Liver (tissue), 9 donors: ENCODE measurements around the gene KAT7. TPM values are rescaled to one million over a fixed set of nuclear protein-coding genes. Genes with fewer than 3 reads are reported as not detected.

Experiments used
- DNase-seq: peaks from one replicate; pipeline ENCODE4 v3.0.0-alpha.2; 2017; ENCODE audit warnings: low spot score
- H3K27ac ChIP-seq, 2 donors: one replicate each; pipeline ENCODE4 v1.7.0; 2013; ENCODE audit warnings: inconsistent platforms in 2 of 2, low read length in 2 of 2, control low read depth in 1 of 2, low read depth in 1 of 2, mild to moderate bottlenecking in 1 of 2
- H3K27me3 ChIP-seq, 4 donors: one replicate each; pipeline versions ENCODE4 v1.6.1 to v1.7.0; 2013; ENCODE audit warnings: low read length in 3 of 4, inconsistent platforms in 1 of 4, mild to moderate bottlenecking in 1 of 4, moderate library complexity in 1 of 4; ENCODE audit not compliant: control insufficient read depth in 4 of 4, insufficient read depth in 4 of 4
- H3K36me3 ChIP-seq, 4 donors: one replicate each; pipeline versions ENCODE4 v1.6.1 to v1.7.0; 2013; ENCODE audit warnings: low read length in 3 of 4, mild to moderate bottlenecking in 3 of 4, low read depth in 1 of 4, moderate library complexity in 1 of 4; ENCODE audit not compliant: control insufficient read depth in 4 of 4, insufficient read depth in 3 of 4
- H3K4me1 ChIP-seq, 4 donors: one replicate each; pipeline versions ENCODE4 v1.6.1 to v1.7.0; 2013; ENCODE audit warnings: low read length in 3 of 4, mild to moderate bottlenecking in 3 of 4, moderate library complexity in 1 of 4; ENCODE audit not compliant: control insufficient read depth in 4 of 4, insufficient read depth in 4 of 4
- H3K4me3 ChIP-seq, 3 donors: one replicate each; pipeline versions ENCODE4 v1.6.1 to v1.7.0; 2013; ENCODE audit warnings: low read length in 3 of 3, control low read depth in 1 of 3, low read depth in 1 of 3, mild to moderate bottlenecking in 1 of 3
- H3K9ac ChIP-seq, 2 donors: one replicate each; pipeline ENCODE4 v1.7.0; 2013; ENCODE audit warnings: low read length in 2 of 2, mild to moderate bottlenecking in 2 of 2, moderate library complexity in 2 of 2, control low read depth in 1 of 2, low read depth in 1 of 2
- H3K9me3 ChIP-seq, 4 donors: one replicate each; pipeline versions ENCODE4 v1.6.1 to v1.7.0; 2013; ENCODE audit warnings: low read length in 3 of 4; ENCODE audit not compliant: control insufficient read depth in 4 of 4
- ATF3 ChIP-seq: IDR thresholded peaks from 2 replicates; pipeline ENCODE4 v1.6.1; 2016; ENCODE audit warnings: antibody characterized with exemption
- CTCF ChIP-seq: fragments of 150-350 bp; IDR thresholded peaks from 2 replicates; pipeline ENCODE4 v1.5.1; 2017; ENCODE audit warnings: improper control_type of control experiment, low read depth, low read length; ENCODE audit not compliant: missing input control
- EGR1 ChIP-seq, 2 donors: IDR thresholded peaks; 2 replicates each; pipeline ENCODE4 v1.6.1; 2016 to 2018; ENCODE audit warnings: antibody characterized with exemption in 2 of 2, low read depth in 2 of 2
- FOXA2 ChIP-seq: IDR thresholded peaks from 2 replicates; pipeline ENCODE4 v1.6.1; 2016; ENCODE audit warnings: antibody characterized with exemption
- HNF4A ChIP-seq, 2 donors: conservative IDR thresholded peaks; 2 replicates each; pipeline ENCODE4 v1.6.1; 2016; ENCODE audit warnings: antibody characterized with exemption in 2 of 2, mild to moderate bottlenecking in 2 of 2
- JUND ChIP-seq, 2 donors: IDR thresholded peaks; 2 replicates each; pipeline ENCODE4 v1.6.1; 2016; ENCODE audit warnings: antibody characterized with exemption in 2 of 2
- RAD21 ChIP-seq, 2 donors: IDR thresholded peaks; 2 replicates each; pipeline ENCODE4 v1.6.1; 2016; ENCODE audit warnings: antibody characterized with exemption in 2 of 2, mild to moderate bottlenecking in 2 of 2
- REST ChIP-seq: IDR thresholded peaks from 2 replicates; pipeline ENCODE4 v1.6.1; 2016; ENCODE audit warnings: antibody characterized with exemption, mild to moderate bottlenecking
- SP1 ChIP-seq: IDR thresholded peaks from 2 replicates; pipeline ENCODE4 v1.6.1; 2018; ENCODE audit warnings: antibody characterized with exemption, mild to moderate bottlenecking
- ZBTB33 ChIP-seq: IDR thresholded peaks from 2 replicates; pipeline ENCODE4 v1.6.1; 2016; ENCODE audit warnings: antibody characterized with exemption
- WGBS: extraction: QIAGEN DNeasy Blood & Tissue Kit; methylation state at CpG from one replicate; pipeline ENCODE4 v1.1.7; 2013; 5-methylcytosine and 5-hydroxymethylcytosine counted together
- polyA plus RNA-seq, 2 donors: library from polyadenylated mRNA; stranded (reverse) in 1 of 2; unstranded in 1 of 2; fragments of 200-250 nt in 1 of 2; fragments of >200 nt in 1 of 2; fragmentation: Nextera tagmentation in 1 of 2; extraction: Ambion mirVana in 1 of 2; gene quantifications; one replicate each; pipeline versions ENCODE4 v1.2.1 to v1.2.3, GENCODE V29; 2013 to 2015
- total RNA-seq, 2 donors: library from RNA; depleted of rRNA; stranded (reverse); fragments of >200 nt; gene quantifications; one replicate each; pipeline ENCODE4 v1.2.3, GENCODE V29; 2014
- donor health status: healthy.
- donor health status: healthy.
- donor health status: healthy.
- donor health status: healthy.
- donor health status: healthy.

The KAT7 gene
- total and polyA plus RNA-seq, 4 donors, result 6.1 to 24.2 (median 12.6) TPM

GRCh38 chr17:49779156-49779738 lies 9.2 kb upstream of the KAT7 start:
- Histone ChIP-seq H3K9me3 (no peaks in the 10 kb centered on the region), H3K4me3 (no peak overlapping the region), H3K36me3 (no peaks in the 10 kb centered on the region), H3K27ac (no peak overlapping the region), H3K27me3 (no peaks in the 10 kb centered on the region), H3K9ac (no peak overlapping the region), H3K4me1 (no peaks in the 10 kb centered on the region)
- peak; percentile 70 for DNase-seq
- 95% methylated on average over 2 of the region's 2 CpGs for WGBS
- no peak for TF ChIP-seq FOXA2
- no peak for TF ChIP-seq SP1
- no peak for TF ChIP-seq JUND (IDR thresholded peaks at IDR 0.05)
- no peak for TF ChIP-seq ZBTB33
- TF ChIP-seq EGR1 (IDR thresholded peaks at IDR 0.05; ENCODE audit: low read depth in 2 of 2), result no peak
- TF ChIP-seq ATF3, result no peak
- no peak for TF ChIP-seq HNF4A (conservative IDR thresholded peaks at IDR 0.05)
- TF ChIP-seq CTCF, result no peak
- TF ChIP-seq REST, result no peak

- 9% methylated on average over 2 of the region's 2 CpGs for WGBS
- no peaks in the 10 kb centered on the region for H3K9me3 ChIP-seq
- H3K27ac ChIP-seq, result no peak overlapping the region
- no peak overlapping the region for H3K9ac ChIP-seq
- H3K4me1 ChIP-seq, result no peaks in the 10 kb centered on the region
- no peak overlapping the region for H3K4me3 ChIP-seq
- H3K36me3 ChIP-seq, result no peaks in the 10 kb centered on the region
- H3K27me3 ChIP-seq, result no peaks in the 10 kb centered on the region
- DNase-seq, result no peak
- no peak for TF ChIP-seq ZBTB33
- peak; percentile 71 for TF ChIP-seq CTCF
- peak; percentile 85 to 92 for TF ChIP-seq RAD21 (IDR thresholded peaks at IDR 0.05)
Measured at GRCh38 chr17:49779739-49780231, 8.7 kb upstream of the KAT7 start.
